ENCODE results near the gene RNF43.

DNA sequence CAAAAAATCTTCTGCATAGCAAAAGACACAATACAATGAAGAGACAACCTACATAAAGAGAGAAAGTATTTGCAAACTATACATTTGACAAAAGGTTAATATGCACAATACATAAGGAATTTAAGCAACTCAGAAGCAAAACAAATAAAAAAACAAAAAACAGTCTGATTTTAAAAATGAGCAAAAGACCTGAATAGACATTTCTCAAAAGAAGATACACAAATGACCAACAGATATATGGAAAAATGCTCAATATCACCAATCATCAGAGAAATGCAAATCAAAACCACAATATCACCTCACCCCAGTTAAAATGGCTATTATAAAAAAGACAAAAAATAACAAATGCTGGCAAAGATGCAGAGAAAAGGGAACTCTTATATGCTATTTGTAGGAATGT is 38.2 kb upstream of the RNF43 start:
- TF ChIP-seq POLR2A (IDR thresholded peaks at IDR 0.05; ENCODE audit: low read depth, low read length) (no peak), TAF1 (IDR thresholded peaks at IDR 0.05; ENCODE audit: low read depth, low read length) (no peak), PAX5 (IDR thresholded peaks at IDR 0.05; ENCODE audit: insufficient read depth, low read length, severe bottlenecking) (no peak), POLR2AphosphoS5 (IDR thresholded peaks at IDR 0.05; ENCODE audit: low read depth, low read length) (no peak)

Measured in GM12891 (cell line).